Fibroblast of gingiva (primary cell): Measurements from ENCODE around the gene PWP1.
"Not testable (repeated sequence)": the region's sequence is repeated elsewhere in the genome, so short reads cannot be mapped to it uniquely, and the experiment has no call there.

Source experiments
- DNase-seq: peaks from one replicate; pipeline ENCODE4 v3.0.0-alpha.2; 2011; ENCODE audit warnings: low read depth

The PWP1 gene

DNA sequence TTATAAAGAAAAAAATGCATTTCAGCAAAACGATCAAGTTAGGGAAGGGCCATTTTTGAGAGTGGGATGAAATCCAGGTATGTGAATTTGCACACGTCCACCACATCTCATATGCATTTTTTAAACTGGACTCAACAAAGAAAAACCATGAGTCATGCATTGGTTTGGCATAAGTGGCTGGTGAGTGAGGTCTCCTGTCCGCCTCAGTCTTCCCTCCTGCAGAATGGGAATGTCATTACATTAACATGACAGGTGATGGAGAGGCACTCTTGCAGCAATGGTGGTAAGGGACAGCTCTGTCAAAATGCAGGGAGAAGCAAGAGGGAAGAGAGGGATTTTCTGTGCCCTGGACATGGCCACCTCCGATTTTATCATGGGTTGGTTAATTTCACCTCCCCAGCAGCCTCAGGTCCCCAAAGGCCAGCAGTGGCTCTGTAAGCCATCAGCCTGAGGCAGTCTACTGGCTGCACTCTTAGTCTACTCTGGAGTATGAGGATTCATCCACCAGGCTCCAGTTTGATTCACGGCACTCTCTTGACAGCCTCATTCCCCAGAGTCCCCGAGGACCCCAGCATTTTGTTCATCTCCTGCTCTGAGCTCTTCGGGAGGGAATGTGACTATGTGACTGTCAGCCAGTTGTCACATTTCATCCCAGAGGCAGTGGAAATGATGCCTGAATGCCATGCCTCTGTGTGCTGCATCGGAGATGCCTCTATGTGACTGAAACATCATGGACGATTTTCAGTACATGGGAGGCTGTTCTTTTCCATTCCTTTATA, 17.1 kb upstream of the PWP1 start:
- DNase-seq, result no peak

- DNase-seq, result no peak
These were observed 15.7 kb upstream of the PWP1 start for GRCh38 chr12:107669946-107670345.

- no peak for DNase-seq
These were observed 14.5 kb upstream of the PWP1 start for GRCh38 chr12:107670999-107671643.

GRCh38 chr12:107677671-107678070, 7.9 kb upstream of the PWP1 start:
- DNase-seq, result no peak

DNA sequence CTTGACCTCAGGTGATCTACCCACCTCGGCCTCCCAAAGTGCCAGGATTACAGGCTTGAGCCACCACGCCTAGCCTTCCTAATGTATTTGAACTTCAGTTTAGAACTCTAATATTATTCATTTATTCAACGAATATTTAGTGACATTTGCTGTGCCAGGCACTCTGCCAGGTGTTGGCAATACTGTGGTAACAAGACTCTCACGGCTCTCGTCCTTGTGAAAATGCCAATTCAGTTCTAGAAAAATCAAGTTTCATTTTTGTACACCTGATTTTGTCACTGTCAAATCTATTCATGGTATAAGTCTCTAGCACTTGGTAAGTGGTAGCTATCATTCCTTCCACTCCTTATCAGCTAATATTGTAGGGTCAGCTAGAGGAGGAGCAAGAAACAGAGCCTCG, 6.3 kb upstream of the PWP1 start:
- peak; percentile 11 for DNase-seq

- DNase-seq, result no peak
These were observed 4.2 kb upstream of the PWP1 start for GRCh38 chr12:107681455-107681835.

GRCh38 chr12:107681836-107682820, 3.5 kb upstream of the PWP1 start:
- no peak for DNase-seq

GRCh38 chr12:107684029-107684795, 1.4 kb upstream of the PWP1 start:
- peak; percentile 49 for DNase-seq

- DNase-seq, result no peak
These were observed 624 bp upstream of the PWP1 start for GRCh38 chr12:107684990-107685359.

- not testable (repeated sequence) for DNase-seq
These were observed 10.2 kb downstream of the PWP1 start for GRCh38 chr12:107695772-107696171.

DNA sequence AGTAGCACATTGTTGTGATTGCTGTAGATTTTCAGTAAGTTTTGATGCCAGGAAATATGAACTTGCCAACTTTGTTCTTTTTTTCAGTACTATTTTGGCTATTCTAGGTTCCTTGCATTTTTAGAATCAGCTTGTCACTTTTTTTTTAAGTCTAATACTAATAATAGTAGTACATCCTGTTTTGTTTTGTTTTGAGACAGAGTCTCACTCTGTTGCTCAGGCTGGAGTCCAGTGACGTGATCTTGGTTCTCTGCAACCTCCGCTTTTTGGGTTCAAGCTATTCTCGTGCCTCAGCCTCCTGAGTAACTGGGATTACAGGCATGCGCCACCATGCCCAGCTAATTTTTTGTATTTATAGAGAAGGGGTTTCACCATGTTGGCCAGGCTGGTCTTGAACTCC, 16.5 kb downstream of the PWP1 start:
- DNase-seq, result no peak

DNA sequence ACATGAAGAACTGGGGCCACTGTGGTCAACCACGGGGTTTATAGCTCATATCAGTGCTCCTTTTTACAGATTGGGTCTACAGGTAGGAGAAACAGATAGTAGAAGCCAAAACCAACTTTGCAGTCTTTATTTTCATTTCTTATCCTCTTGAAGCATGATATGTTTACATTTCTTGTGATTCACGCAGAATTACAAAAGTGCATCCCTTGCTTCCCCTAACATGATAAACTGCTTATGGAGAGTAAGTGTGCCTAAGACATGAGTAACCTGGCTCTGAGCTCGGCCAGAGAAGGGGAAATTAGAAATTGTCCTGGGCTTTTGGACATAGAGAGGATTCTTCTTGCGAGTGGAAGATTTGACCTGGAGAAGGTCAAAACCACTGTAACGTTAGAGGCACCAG, 18.4 kb downstream of the PWP1 start:
- DNase-seq, result peak; percentile 9

GRCh38 chr12:107705522-107705921, 19.9 kb downstream of the PWP1 start:
- not testable (repeated sequence) for DNase-seq

GRCh38 chr12:107715780-107716179, 30.2 kb downstream of the PWP1 start:
- DNase-seq, result no peak

DNA sequence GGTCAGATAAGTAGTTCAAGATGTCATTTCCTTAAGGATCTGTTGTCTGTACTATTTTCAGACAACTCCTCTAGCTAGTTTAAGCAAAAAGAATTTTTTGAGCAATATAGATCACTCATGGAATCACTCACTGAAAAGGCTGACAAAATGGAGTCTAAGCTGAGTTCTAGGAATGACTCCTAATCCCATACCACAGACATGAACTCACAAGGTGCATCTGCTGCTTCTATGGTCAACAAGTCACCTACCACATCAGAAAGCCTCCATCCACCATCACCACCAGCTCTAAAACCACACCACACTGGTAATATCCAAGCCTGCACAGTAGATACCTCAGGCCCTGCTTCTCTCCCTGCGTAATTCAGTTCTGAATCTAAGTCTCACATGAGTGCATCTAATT, 33.0 kb downstream of the PWP1 start:
- no peak for DNase-seq

- not testable (repeated sequence) for DNase-seq
These were observed 41.7 kb downstream of the PWP1 start for GRCh38 chr12:107727327-107727726.

DNA sequence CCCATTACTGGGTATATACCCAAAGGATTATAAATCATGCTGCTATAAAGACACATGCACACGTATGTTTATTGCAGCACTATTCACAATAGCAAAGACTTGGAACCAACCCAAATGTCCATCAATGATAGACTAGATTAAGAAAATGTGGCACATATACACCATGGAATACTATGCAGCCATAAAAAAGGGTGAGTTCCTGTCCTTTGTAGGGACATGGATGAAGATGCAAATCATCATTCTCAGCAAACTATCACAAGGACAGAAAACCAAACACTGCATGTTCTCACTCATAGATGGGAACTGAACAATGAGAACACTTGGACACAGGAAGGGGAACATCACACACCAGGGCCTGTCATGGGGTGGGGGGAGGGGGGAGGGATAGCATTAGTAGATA, 42.1 kb downstream of the PWP1 start:
- not testable (repeated sequence) for DNase-seq

DNA sequence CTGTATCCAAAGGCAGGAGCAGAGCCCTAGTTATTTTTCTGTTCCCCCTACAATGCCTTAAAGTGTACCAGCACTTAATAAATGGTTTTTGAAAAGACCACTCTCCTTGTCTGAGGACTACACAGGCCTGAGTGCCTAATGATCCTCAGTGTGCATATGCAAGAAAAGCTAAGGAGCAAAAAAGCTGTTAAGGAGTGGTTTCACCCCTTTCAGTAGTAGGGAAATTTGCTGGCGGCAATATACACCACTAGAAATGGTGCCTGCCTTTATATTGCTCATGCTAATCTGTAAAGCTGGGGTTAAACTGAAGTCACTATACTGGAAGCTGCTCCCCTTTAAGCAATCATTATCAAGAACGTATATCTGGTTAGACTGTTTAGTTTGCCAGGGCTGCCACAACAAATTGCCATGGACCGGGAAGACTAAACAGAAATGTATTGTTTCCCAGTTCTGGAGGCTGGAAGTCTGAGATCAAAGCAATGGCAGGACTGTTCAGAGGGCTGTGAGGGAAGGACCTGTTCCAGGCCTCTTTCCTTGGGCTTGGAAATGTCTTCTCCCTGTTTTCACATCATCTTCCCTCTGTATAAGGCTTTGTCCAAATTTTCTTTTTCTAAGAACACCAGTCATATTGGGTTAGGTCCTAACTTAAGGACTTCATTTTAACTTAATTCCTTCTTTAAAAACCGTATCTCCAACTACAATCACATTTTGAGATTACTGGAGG, 45.2 kb downstream of the PWP1 start:
- no peak for DNase-seq

- no peak for DNase-seq
These were observed 45.8 kb downstream of the PWP1 start for GRCh38 chr12:107731366-107731765.

GRCh38 chr12:107732365-107732764, 46.8 kb downstream of the PWP1 start:
- DNase-seq, result no peak

DNA sequence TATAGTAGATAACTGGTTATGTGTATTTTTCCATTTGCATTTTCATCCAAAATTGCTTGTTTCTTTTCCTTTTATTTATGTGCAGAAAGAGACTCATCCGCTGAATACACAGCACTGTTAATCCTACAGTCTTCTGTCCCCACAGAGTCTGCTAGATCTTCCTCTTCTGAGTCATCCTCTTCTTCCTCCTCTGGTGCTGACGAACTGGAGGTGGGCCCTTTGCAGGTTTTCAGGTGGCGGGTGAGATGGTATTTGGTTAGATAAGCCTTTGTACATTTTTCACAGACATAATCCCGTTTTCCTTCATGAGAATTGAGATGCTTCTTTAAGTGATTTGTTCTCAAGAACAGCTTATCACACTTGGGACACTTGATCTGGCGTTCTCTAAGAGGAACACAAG, 48.5 kb downstream of the PWP1 start:
- DNase-seq, result no peak
